GM12801 (cell line): Measurements from ENCODE around the gene TMTC2.

Experiments used
- TF ChIP-seq, protein P1 (sequence below): IDR thresholded peaks from one replicate; pipeline ENCODE4 v1.5.1; 2011; ENCODE audit warnings: control low read depth; ENCODE audit not compliant: insufficient read length; ENCODE audit errors: extremely low read depth

Gene TMTC2

DNA sequence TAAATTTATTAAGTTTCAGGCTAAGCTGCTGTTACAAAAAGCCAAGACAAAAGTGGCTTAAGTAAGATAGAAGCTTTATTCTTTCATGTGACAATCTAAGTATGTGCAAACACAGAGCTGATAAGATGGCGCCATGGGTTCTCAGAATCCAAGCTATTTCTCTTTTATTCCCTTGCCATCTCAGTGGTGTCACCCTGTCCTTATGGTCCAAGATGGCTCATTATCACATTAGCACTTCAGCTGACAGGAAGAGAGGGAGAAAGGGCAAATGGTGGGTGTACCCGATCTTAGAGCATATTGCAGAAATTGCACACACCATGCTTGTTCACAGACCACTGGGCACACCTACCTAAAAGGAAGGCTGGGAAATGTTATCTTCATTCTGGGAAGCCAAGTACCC is 211.7 kb downstream of the TMTC2 start:
- TF ChIP-seq, protein P1, sequence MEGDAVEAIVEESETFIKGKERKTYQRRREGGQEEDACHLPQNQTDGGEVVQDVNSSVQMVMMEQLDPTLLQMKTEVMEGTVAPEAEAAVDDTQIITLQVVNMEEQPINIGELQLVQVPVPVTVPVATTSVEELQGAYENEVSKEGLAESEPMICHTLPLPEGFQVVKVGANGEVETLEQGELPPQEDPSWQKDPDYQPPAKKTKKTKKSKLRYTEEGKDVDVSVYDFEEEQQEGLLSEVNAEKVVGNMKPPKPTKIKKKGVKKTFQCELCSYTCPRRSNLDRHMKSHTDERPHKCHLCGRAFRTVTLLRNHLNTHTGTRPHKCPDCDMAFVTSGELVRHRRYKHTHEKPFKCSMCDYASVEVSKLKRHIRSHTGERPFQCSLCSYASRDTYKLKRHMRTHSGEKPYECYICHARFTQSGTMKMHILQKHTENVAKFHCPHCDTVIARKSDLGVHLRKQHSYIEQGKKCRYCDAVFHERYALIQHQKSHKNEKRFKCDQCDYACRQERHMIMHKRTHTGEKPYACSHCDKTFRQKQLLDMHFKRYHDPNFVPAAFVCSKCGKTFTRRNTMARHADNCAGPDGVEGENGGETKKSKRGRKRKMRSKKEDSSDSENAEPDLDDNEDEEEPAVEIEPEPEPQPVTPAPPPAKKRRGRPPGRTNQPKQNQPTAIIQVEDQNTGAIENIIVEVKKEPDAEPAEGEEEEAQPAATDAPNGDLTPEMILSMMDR, result no peak

DNA sequence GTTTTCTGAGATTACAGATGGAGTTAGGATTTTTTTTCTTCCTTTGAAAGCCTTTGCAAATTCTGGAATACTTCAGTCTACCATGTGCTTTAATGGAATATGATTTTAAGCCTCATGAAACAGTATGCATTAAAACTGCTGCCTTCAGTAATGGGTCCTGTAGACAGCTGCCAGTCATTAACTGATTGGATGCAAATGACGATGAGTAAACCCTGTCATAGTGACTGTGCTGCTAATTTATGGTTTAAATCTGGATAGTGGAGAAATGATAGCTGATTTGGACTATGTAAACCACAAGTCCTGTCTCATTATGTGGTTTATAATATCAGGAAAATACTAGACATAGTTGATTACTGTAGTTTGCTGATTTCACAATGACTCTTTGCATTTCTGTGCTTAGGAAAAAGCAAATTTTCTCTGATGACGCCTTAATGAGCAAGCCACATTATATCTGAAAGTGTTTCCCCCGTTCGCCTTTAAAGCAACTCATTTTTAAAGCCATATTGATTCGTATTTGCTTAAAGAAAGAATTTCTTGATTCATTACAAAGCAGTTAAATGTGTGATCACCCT is 217.6 kb downstream of the TMTC2 start:
- TF ChIP-seq, protein P1, result no peak

DNA sequence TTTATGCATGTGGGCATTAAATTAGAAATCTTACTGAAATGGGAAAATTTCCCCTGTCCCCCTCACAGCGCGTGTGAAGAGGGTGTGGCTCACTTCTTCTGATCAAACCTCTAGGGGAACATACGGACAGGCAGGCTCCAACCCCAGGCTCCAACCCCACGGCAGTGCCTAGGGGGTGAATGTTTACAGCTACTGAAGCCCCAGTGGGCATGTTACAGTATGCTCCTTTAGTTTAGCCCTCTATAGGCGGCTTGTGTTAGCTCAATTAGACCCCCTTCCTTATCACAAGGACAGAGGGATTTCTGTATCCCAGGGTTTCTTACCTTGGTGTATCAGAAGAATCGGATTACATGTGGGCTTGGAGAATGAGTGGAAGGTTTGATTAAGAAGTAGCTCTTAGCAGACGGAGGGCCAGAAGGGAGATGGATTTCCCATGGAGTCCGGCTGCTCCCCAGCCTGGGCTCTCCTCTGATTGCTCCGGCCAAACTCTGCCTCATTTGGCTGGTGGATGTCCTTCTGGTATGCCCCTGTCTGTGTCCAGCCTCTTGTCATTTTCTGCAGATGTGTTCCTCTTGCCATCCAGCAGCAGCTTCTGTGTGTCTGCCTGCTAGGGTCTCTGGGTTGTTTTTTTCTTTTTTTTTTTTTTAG is 223.7 kb downstream of the TMTC2 start:
- TF ChIP-seq, protein P1, result no peak

DNA sequence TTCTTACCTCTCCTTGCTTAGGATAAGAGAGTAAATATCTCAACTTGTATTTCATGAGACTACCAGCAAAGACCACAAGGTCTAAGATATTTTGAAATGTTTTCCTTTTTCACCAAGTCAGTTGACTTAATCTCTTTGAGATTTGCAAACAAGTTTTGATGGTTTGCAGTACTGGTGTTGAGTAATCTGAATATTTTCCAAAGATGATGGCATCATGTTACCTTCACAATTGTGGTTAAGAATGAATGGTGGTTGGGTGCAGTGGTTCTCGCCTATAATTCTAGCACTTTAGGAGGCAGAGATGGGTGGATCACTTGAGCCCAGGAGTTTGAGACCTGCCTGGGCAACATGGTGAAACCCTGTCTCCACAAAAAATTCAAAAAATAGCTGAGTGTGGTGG is 225.7 kb downstream of the TMTC2 start:
- TF ChIP-seq, protein P1, result no peak

DNA sequence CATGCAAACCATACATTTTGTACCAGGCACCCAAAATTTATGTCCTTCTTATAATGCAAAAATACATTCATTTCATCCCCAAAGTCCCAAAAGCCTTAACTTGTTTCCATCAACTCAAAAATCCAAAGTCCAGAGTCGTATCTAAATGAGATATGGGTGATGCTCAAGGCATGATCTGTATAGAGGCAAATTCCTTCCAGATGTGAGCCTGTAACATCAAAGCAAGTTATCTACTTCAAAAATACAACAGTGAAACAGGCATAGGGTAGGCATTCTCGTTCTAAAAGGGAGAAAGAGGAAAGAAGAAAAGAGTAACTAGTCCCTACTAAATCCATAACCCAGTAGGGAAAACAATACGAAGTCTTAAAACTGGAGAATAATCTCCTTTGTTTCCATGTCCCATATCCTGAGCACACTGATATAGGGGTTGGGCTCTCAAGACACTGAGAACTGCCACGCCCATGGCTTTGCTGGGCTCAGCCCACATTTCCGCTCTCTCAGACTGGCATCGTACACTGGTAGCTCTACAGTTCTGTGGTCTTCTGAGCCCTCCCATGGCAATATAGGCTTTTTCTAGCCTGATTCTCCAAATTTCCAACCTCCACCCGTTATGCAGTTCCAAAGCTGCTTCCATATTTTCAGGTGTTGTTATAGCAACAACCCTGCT is 232.8 kb downstream of the TMTC2 start:
- TF ChIP-seq, protein P1, result no peak

DNA sequence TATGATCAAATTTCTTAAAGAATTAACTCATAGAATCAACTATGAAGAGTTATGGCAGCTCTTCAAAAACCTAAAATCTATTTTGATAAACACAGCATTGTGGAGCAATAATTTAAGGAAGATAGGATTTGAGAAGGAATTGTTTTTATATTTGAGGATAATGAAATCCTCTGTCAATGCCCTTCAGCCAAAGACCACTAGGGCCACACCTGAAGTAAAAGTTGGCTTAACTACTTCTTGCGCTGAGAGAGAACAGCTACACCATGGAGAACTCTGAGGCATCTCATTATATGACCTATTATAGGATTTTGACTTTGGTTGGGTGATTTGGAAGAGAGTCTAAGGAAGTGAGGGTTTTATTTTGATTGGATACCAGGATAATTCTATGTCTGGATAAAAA is 237.2 kb downstream of the TMTC2 start:
- TF ChIP-seq, protein P1, result no peak

DNA sequence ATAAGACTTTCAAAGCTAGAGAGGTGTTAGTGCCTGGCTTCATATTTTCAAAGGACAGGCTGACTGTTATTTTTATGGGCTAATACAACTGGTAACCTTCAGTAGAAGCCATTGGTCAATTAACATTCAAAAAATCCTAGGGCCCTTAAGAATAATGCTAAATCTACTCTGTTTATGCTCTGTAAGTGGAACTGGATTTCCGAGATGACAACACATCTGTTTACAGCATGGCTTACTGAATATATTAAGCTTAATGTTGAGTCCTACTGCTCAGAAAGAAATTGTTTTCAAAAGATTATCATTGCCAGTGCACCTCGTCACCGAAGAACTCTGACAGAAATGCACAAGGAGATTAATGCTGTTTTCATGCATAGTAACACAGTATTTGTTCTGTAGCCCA is 239.9 kb downstream of the TMTC2 start:
- TF ChIP-seq, protein P1, result no peak
